ENCODE measurements around the gene ACOX3. TPM values are rescaled to one million over a fixed set of nuclear protein-coding genes. Genes with fewer than 3 reads are reported as not detected.
"Not testable (repeated sequence)": the region's sequence is repeated elsewhere in the genome, so short reads cannot be mapped to it uniquely, and the experiment has no call there.

The ACOX3 gene
- total RNA-seq, 1 donor from 2014 or later = 12.2 TPM

- intact Hi-C loops (cut with micrococcal nuclease) = no loop called here
Measured at GRCh38 chr4:8342651-8343261, 97.8 kb downstream of the ACOX3 start.

GRCh38 chr4:8341691-8342090 lies 98.8 kb downstream of the ACOX3 start:
- intact Hi-C loops (cut with micrococcal nuclease) = no loop called here

- intact Hi-C loops (cut with micrococcal nuclease) = not testable (repeated sequence)
Measured at GRCh38 chr4:8341281-8341680, 99.2 kb downstream of the ACOX3 start.

GRCh38 chr4:8340781-8341241 lies 99.7 kb downstream of the ACOX3 start:
- intact Hi-C loops (cut with micrococcal nuclease) = no loop called here

- intact Hi-C loops (cut with micrococcal nuclease) = no loop called here
Measured at GRCh38 chr4:8338351-8338961, 102.1 kb downstream of the ACOX3 start.

GRCh38 chr4:8336412-8337075 lies 104.0 kb downstream of the ACOX3 start:
- intact Hi-C loops (cut with micrococcal nuclease) = no loop called here

GRCh38 chr4:8335848-8336247 lies 104.7 kb downstream of the ACOX3 start:
- intact Hi-C loops (cut with micrococcal nuclease) = no loop called here

- intact Hi-C loops (cut with micrococcal nuclease) = no loop called here
Measured at GRCh38 chr4:8334786-8335460, 105.6 kb downstream of the ACOX3 start.

- intact Hi-C loops (cut with micrococcal nuclease) = no loop called here
Measured at GRCh38 chr4:8333726-8334460, 106.6 kb downstream of the ACOX3 start.

- intact Hi-C loops (cut with micrococcal nuclease) = no loop called here
Measured at GRCh38 chr4:8332891-8333331, 107.6 kb downstream of the ACOX3 start.

GRCh38 chr4:8332038-8332857 lies 108.3 kb downstream of the ACOX3 start:
- intact Hi-C loops (cut with micrococcal nuclease) = no loop called here

- intact Hi-C loops (cut with micrococcal nuclease) = no loop called here
Measured at GRCh38 chr4:8331575-8331955, 109.0 kb downstream of the ACOX3 start.

GRCh38 chr4:8330821-8331574 lies 109.5 kb downstream of the ACOX3 start:
- intact Hi-C loops (cut with micrococcal nuclease) = no loop called here

- intact Hi-C loops (cut with micrococcal nuclease) = no loop called here
Measured at GRCh38 chr4:8329859-8330761, 110.4 kb downstream of the ACOX3 start.

GRCh38 chr4:8329560-8329858 lies 111.0 kb downstream of the ACOX3 start:
- intact Hi-C loops (cut with micrococcal nuclease) = no loop called here

GRCh38 chr4:8328866-8329559 lies 111.5 kb downstream of the ACOX3 start:
- intact Hi-C loops (cut with micrococcal nuclease) = no loop called here

GRCh38 chr4:8328456-8328855 lies 112.1 kb downstream of the ACOX3 start:
- intact Hi-C loops (cut with micrococcal nuclease) = no loop called here

- intact Hi-C loops (cut with micrococcal nuclease) = no loop called here
Measured at GRCh38 chr4:8326206-8326605, 114.3 kb downstream of the ACOX3 start.

Measured in T-helper 2 cell treated with Interferon-gamma antibody and Interleukin-4, amounts not matched to agents 100 ng/mL and 5 ng/mL, for 36 hours (primary cell).